ENCODE data around the gene SDCBP2.

Gene SDCBP2

GRCh38 chr20:1310506-1311190 lies 18.3 kb downstream of the SDCBP2 start:
- ATAC-seq, result no peak

- ATAC-seq, result no peak
Measured at GRCh38 chr20:1310071-1310470, 18.9 kb downstream of the SDCBP2 start.

GRCh38 chr20:1309439-1309847 lies 19.5 kb downstream of the SDCBP2 start:
- no peak for ATAC-seq

GRCh38 chr20:1308702-1309095 lies 20.2 kb downstream of the SDCBP2 start:
- ATAC-seq, result no peak

- no peak for ATAC-seq
Measured at GRCh38 chr20:1308067-1308701, 20.8 kb downstream of the SDCBP2 start.

- no peak for ATAC-seq
Measured at GRCh38 chr20:1307571-1307971, 21.4 kb downstream of the SDCBP2 start.

- ATAC-seq, result no peak
Measured at GRCh38 chr20:1307171-1307570, 21.8 kb downstream of the SDCBP2 start.

GRCh38 chr20:1306316-1307135 lies 22.4 kb downstream of the SDCBP2 start:
- no peak for ATAC-seq

- ATAC-seq, result no peak
Measured at GRCh38 chr20:1305712-1306111, 23.2 kb downstream of the SDCBP2 start.

GRCh38 chr20:1304710-1305515 lies 24.0 kb downstream of the SDCBP2 start:
- ATAC-seq, result no peak

GRCh38 chr20:1302685-1303541 lies 26.0 kb downstream of the SDCBP2 start:
- ATAC-seq, result no peak

GRCh38 chr20:1301031-1301529 lies 27.9 kb downstream of the SDCBP2 start:
- peak; percentile 74 to 81 for ATAC-seq

- no peak for ATAC-seq
Measured at GRCh38 chr20:1300083-1300840, 28.7 kb downstream of the SDCBP2 start.

GRCh38 chr20:1299522-1299921 lies 29.4 kb downstream of the SDCBP2 start:
- peak; percentile 64 to 68 for ATAC-seq

GRCh38 chr20:1298888-1299511 lies 29.9 kb downstream of the SDCBP2 start:
- ATAC-seq, result no peak

GRCh38 chr20:1298166-1298565 lies 30.8 kb downstream of the SDCBP2 start:
- ATAC-seq, result no peak

GRCh38 chr20:1297486-1297885 lies 31.5 kb downstream of the SDCBP2 start:
- ATAC-seq, result no peak

GRCh38 chr20:1296922-1297321 lies 32.0 kb downstream of the SDCBP2 start:
- ATAC-seq, result no peak

GRCh38 chr20:1296117-1296610 lies 32.8 kb downstream of the SDCBP2 start:
- ATAC-seq, result no peak

- ATAC-seq, result no peak
Measured at GRCh38 chr20:1295276-1295930, 33.5 kb downstream of the SDCBP2 start.

Measured in activated CD4-positive, CD25-positive, alpha-beta regulatory T cell treated with anti-CD3 and anti-CD28 coated beads, Interleukin-2, amount 50 U/mL, for 24 hours (primary cell).